Dendritic cell treated with granulocyte-macrophage colony-stimulating factor and Interleukin-4, amounts not matched to agents 40 ng/mL and 50 ng/mL, for 4 days (primary cell): ENCODE results near the gene AFG1L.

Experiments
- H3K27ac Mint-ChIP-seq: one replicate; pipeline ENCODE4 v1.8.0; 2022; ENCODE audit warnings: mild to moderate bottlenecking, mixed read lengths
- H3K27me3 Mint-ChIP-seq: one replicate; pipeline ENCODE4 v1.8.0; 2022; ENCODE audit warnings: mild to moderate bottlenecking, mixed read lengths
- H3K36me3 Mint-ChIP-seq: one replicate; pipeline ENCODE4 v1.8.0; 2022; ENCODE audit warnings: low read depth, mixed read lengths
- H3K4me1 Mint-ChIP-seq: one replicate; pipeline ENCODE4 v1.8.0; 2022; ENCODE audit warnings: low read depth, mixed read lengths
- H3K4me3 Mint-ChIP-seq: one replicate; pipeline ENCODE4 v1.8.0; 2022; ENCODE audit warnings: mild to moderate bottlenecking, moderate library complexity, mixed read lengths
- H3K9me3 Mint-ChIP-seq: one replicate; pipeline ENCODE4 v1.8.0; 2022; ENCODE audit warnings: mixed read lengths
- intact Hi-C: fragments of 100-400 bp; cut with micrococcal nuclease; formaldehyde crosslinking; loops from one replicate; pipeline ENCODE4 v1.15.0; 2022

AFG1L gene

DNA sequence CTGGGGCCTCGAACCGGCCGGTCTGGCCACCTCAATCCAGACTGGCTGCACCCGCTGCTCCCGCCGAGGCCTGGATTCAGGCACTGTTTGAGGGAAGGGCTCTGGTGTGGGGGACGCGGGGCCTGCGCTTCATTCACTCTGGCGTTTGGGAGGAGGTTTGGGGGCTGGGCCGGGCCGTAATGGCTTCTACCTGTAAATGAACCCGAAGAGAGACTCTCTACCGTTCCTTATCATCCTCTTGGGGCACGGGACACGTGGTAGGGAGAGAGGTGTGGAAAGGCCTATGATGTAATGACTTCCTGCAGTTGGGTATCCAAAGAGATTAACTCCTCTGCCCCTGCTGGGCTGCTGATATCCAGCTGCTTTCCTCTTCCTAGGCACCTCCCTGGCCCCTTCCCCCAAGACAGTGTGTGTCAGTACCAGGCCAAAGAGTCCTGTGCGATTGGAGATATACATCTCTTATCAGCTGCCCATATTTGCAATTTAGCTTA, 267.7 kb downstream of the AFG1L start:
- peaks cover 3% of the 10 kb centered on the region for H3K27me3 Mint-ChIP-seq
- H3K4me3 Mint-ChIP-seq, result peak overlapping the region; percentile 89
- peak overlapping the region; percentile 93 for H3K27ac Mint-ChIP-seq
- H3K36me3 Mint-ChIP-seq, result peaks cover 23% of the 10 kb centered on the region
- intact Hi-C loops, result no loop called here
- H3K9me3 Mint-ChIP-seq, result no peaks in the 10 kb centered on the region
- peaks cover 59% of the 10 kb centered on the region for H3K4me1 Mint-ChIP-seq

DNA sequence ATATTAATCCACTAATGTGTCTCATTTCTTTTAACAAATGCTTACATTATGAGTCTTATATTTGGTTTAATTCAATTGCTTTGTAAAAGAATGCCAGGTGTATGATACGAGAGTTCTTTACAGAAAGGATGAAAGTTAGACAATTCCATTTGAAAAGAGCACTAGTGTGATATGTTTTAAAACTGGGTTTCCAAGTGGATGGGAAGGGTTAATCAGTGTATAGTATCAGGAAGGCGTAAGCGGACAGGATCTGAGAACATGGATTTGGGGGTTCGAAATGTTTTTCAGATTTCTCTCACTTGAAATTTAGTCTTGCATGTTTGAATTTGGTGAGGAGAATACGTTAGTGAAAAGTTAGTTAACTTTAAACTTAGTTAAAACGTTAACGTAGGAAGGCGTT, 268.4 kb downstream of the AFG1L start:
- intact Hi-C loops, result no loop called here
- peak overlapping the region; percentile 89 for H3K4me3 Mint-ChIP-seq

DNA sequence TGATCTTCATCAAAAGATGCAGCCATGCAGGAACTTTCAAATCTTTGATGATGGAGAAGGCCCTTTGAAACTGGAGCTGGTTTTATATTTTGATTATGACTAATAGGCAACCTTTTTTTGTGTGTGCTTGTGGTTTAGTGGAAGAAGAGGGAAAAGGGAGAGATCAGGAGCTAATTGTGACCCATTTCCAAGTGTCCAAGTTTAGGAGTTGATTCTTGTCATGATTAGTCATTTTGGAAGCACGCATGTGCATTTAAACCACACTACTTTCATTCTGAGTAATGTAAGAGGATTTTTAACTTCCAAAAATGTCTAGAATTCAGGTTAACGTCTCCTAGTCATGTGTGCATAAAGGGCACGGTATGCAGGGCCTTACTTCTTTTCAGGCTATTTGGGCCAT, 269.3 kb downstream of the AFG1L start:
- Mint-ChIP-seq H3K4me3 (peak overlapping the region; percentile 21), H3K36me3 (peaks cover 32% of the 10 kb centered on the region), H3K4me1 (peaks cover 73% of the 10 kb centered on the region), H3K9me3 (no peaks in the 10 kb centered on the region), H3K27me3 (peaks cover 5% of the 10 kb centered on the region), H3K27ac (no peak overlapping the region)
- intact Hi-C loops, result no loop called here

More for the DNA sequence above, 268.4 kb downstream of the AFG1L start:
- Mint-ChIP-seq H3K27ac (no peak overlapping the region), H3K36me3 (peaks cover 29% of the 10 kb centered on the region), H3K9me3 (no peaks in the 10 kb centered on the region), H3K27me3 (peaks cover 5% of the 10 kb centered on the region), H3K4me1 (peaks cover 64% of the 10 kb centered on the region)

DNA sequence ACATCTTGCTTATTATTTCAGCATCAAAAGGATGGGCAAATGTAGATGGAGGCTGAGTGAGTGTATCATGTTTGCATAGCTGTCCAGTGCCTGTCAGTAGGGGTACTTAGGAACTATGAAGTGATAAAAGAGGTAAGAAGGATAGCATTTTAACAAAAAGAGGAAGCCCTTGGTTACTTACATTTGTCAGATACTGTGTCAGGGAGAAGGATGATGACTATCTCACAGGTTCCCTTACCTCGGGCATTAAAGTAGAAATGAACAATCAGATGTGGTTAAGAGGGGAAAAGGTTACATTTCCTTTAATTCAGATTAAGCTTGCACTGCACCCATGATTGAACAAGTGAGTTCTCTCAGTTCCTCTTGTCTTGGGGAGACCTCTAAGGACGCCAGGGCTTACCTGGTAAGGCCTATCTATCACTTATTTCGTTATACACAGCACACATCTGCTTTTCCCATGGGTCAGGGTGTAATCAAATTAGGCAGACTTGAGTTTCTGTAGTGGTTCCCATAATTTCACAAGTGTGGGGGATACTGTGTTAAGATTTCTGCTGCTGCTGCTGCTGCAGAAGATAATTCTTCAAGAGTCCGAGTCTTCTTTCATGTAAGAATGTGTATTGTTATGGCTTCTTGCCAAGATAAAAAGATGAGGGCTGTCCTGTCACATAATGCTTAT, 270.4 kb downstream of the AFG1L start:
- Mint-ChIP-seq H3K4me3 (peak overlapping the region; percentile 30), H3K27me3 (peaks cover 5% of the 10 kb centered on the region), H3K9me3 (no peaks in the 10 kb centered on the region), H3K36me3 (peaks cover 43% of the 10 kb centered on the region), H3K27ac (peak overlapping the region; percentile 78), H3K4me1 (peaks cover 79% of the 10 kb centered on the region)
- intact Hi-C loops, result loop anchor here (5.0 kb wide), 1 partner anchor 37 kb away; no protein-coding TSS in a partner anchor

DNA sequence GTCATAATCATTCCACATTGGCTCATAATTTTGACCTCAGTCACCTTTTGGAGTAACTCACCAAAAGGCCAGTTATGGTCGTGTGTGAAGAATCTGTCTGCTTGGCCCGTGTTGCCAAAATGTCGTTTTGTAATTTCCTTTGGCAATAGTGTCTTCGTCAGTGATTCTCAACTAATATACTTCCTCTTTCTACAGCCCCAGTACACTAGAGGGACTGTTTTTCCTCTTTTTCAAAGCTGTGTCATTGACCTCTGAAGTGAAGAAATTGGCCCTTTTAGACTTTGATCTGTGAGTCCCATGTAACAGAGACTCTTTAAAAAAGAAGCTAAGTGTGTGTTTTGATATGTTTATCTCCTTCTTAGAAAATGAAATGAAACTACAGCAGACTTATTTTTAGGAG, 271.0 kb downstream of the AFG1L start:
- Mint-ChIP-seq H3K4me1 (peaks cover 82% of the 10 kb centered on the region), H3K9me3 (no peaks in the 10 kb centered on the region), H3K27me3 (peaks cover 5% of the 10 kb centered on the region), H3K27ac (peak overlapping the region; percentile 78), H3K4me3 (no peak overlapping the region), H3K36me3 (peaks cover 49% of the 10 kb centered on the region)
- intact Hi-C loops, result loop anchor here (5.0 kb wide), 1 partner anchor 36 kb away; no protein-coding TSS in a partner anchor

DNA sequence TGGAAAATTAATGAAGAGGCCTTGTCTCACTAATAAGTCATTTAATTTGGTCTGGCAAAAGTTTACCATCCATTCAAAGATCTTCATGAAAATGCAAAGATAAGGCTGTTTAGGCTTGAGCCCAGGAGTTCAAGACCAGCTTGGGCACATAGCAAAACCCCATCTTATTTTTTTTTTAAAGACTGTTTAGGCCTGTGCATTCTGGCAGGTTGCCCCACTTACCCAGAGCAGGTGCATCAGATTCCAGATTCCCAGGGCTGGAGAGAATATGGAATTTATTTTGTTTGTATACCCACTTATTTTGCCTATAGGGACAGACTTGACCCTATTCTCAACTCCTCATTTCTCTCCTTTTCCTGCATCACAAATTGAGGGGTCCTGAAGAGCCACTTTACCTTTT, 271.6 kb downstream of the AFG1L start:
- Mint-ChIP-seq H3K4me3 (no peak overlapping the region), H3K27me3 (peaks cover 5% of the 10 kb centered on the region), H3K9me3 (no peaks in the 10 kb centered on the region), H3K27ac (peak overlapping the region; percentile 78), H3K36me3 (peaks cover 54% of the 10 kb centered on the region), H3K4me1 (peaks cover 87% of the 10 kb centered on the region)
- intact Hi-C loops, result loop anchor here (5.0 kb wide), 1 partner anchor 36 kb away; no protein-coding TSS in a partner anchor

DNA sequence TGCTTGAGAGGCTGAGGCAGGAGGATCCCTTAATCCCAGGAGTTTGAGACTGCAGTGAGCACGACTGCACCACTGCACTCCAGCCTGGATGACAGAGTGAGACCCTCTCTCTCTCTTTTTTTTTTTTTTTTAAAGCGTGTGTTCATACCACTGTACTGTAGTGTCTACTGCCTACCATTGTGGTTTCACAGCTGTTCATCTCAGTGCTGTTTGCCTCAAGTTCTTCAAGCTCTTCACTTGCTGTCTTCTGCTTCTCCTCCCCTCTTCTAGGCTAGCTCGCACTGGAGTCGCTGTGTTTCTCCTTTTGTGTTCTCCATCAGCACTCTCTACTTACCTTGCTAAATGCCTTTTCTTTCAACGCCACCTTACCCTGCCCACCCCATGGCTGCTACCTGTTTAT, 273.2 kb downstream of the AFG1L start:
- intact Hi-C loops, result loop anchor here (5.0 kb wide), 1 partner anchor 34 kb away; no protein-coding TSS in a partner anchor

DNA sequence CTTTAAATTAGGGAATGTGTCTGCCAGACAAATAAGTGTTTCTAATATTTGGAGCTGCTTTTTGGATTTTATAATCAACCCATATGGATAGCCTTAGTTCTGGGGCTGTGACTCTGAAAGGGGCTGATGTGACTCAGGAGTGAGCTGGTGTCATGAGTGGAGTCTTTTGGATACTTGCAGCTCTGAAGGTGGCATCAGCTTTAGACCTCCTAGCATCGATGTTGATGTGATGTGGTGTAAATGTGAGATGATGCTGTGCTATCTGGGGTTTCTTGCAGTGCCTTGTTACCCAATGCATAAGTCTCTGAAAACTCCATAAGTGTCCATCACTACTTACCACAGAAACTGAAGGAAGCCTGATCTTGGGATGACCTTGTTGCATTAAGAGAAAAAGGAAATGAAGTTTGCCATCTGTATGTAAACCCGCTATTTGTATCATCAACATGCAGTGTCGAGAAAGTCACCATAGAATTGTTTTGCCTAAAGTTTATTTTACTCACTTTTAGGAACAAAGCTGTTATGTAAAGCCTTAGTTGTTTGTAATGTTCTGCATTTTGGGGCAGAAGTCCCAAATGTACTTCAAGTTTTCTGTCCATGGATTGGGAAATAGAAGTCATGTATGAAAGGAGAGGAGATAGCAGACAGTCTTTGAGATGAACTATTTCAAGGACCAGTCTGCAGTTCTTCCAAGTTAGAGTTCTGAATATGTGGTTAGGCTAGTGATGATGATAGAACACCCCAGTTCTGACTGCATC, 273.9 kb downstream of the AFG1L start:
- intact Hi-C loops, result loop anchor here (5.0 kb wide), 1 partner anchor 34 kb away; no protein-coding TSS in a partner anchor
- peaks cover 75% of the 10 kb centered on the region for H3K4me1 Mint-ChIP-seq

More for the DNA sequence above, 273.2 kb downstream of the AFG1L start:
- peak overlapping the region; percentile 73 for H3K27ac Mint-ChIP-seq
- peaks cover 3% of the 10 kb centered on the region for H3K27me3 Mint-ChIP-seq
- H3K9me3 Mint-ChIP-seq, result no peaks in the 10 kb centered on the region
- H3K36me3 Mint-ChIP-seq, result peaks cover 53% of the 10 kb centered on the region
- H3K4me3 Mint-ChIP-seq, result no peak overlapping the region
- peaks cover 79% of the 10 kb centered on the region for H3K4me1 Mint-ChIP-seq

DNA sequence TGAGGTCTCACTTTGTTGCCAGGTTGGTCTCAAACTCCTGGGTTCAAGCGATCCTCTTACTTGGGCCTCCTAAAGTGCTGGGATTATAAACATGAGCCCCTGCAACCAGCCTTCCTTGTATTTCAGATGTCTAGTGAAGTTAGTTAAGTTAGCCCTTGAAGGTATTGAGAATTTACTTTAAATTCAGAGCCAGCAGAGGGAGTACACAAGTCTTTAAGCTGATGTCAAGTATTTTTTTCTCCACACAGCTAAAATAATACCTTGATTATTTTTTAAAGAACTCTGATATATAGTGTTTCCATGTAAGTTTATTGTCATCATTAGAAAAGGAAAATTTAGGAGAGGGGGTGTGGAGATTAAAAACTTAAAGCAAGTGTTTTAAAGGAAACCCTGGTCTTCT, 275.7 kb downstream of the AFG1L start:
- Mint-ChIP-seq H3K4me3 (no peak overlapping the region), H3K27ac (no peak overlapping the region), H3K27me3 (peaks cover 3% of the 10 kb centered on the region), H3K36me3 (peaks cover 54% of the 10 kb centered on the region), H3K4me1 (peaks cover 73% of the 10 kb centered on the region), H3K9me3 (no peaks in the 10 kb centered on the region)
- intact Hi-C loops, result no loop called here

More for the DNA sequence above, 273.9 kb downstream of the AFG1L start:
- H3K36me3 Mint-ChIP-seq, result peaks cover 54% of the 10 kb centered on the region
- peak overlapping the region; percentile 73 for H3K27ac Mint-ChIP-seq
- no peaks in the 10 kb centered on the region for H3K9me3 Mint-ChIP-seq
- no peak overlapping the region for H3K4me3 Mint-ChIP-seq
- H3K27me3 Mint-ChIP-seq, result peaks cover 3% of the 10 kb centered on the region

DNA sequence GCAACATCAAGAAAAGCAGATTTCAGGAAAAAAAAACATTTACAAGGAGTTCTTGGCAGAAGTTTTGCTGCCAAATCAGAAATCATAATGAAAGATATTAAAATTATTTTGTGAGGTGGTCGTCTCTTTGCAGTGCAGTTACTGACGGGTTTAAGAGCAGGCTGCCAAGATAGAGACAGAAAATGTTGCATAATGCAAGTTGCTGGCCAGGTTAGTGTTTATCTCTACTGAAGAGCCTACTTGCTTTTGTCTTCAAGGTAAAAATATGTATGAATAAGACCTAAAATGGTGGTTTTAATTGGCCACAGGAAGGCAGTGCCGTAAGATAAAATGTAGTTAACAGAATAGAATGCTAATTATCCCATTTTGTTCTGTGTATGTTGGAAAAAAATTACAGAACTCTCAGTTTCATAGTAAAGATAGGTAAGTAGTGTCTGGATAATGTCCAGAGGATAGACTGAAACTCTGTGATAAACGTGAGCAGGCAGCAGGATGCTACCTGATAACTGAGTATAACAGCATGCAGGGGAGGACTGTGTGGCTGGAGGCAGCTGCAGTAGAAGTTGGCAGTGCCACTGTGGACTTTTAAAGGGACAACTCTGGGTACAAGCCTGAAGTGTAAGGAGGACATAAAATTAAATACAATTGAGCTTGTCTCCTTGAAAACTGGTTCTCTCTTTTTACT, 279.7 kb downstream of the AFG1L start:
- peaks cover 52% of the 10 kb centered on the region for H3K36me3 Mint-ChIP-seq
- H3K4me3 Mint-ChIP-seq, result no peak overlapping the region
- no peaks in the 10 kb centered on the region for H3K9me3 Mint-ChIP-seq
- peaks cover 67% of the 10 kb centered on the region for H3K4me1 Mint-ChIP-seq
- no peaks in the 10 kb centered on the region for H3K27me3 Mint-ChIP-seq
- H3K27ac Mint-ChIP-seq, result no peak overlapping the region
- intact Hi-C loops, result loop anchor here (5.0 kb wide), 1 partner anchor 48 kb away; no protein-coding TSS in a partner anchor
